GM21717 (cell line): Measurements from ENCODE around the gene STK32B.

Experiments
- ATAC-seq: cut with Tn5 transposase; IDR thresholded peaks from one replicate; pipeline ENCODE4 v1.9.1; 2021; ENCODE audit warnings: mild to moderate bottlenecking, moderate library complexity; ENCODE audit not compliant: unreplicated experiment

The STK32B gene

DNA sequence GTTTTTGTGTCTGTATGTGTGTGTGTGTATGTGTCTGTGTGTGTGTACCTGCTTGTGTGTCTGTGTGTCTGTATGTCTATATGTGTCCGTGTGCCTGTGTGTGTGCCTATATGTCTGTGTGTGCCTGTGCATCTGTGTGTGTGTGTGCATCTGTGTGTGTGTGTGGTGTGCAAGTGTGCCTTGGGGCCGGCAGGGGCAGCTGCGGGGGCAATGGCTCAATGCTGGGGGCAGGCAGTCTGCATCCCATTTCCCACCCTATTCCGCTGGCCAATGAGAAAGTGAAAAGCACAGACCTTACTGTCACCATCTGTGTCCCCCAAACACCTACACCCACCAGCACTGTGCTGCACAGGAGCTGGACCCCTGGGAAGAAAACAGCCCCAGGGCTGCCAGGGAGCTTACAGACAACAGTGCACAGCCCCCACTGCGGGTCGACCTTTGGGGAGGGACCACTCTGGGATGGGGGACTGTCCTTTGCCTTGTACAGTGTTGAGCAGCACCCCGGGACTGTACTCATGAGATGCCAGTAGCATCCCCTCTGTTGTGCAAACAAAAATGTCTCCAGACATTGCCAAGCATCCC is 411.1 kb downstream of the STK32B start:
- ATAC-seq: no peak

GRCh38 chr4:5462896-5463295 is 411.6 kb downstream of the STK32B start:
- no peak for ATAC-seq

DNA sequence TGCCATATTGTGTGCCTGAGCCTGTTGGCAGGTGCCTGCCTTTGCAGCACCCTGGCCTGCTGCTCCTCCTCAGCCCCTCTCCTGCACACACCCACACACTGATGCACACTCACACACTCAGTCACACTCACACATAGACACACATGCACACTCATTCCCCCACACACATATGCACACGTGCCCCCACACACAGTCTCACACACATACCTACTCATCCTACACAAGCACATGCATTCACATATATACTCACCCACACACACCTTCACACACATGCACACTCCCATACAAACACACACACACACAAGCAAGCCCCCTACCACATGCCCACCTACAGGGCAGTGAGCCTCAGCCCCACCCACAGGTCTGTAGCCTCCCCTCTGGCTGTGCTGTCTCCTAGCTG is 412.1 kb downstream of the STK32B start:
- ATAC-seq: no peak

- no peak for ATAC-seq
These were observed 412.8 kb downstream of the STK32B start for GRCh38 chr4:5463936-5464650.

GRCh38 chr4:5465529-5465928 is 414.2 kb downstream of the STK32B start:
- ATAC-seq: no peak

- ATAC-seq: no peak
These were observed 414.7 kb downstream of the STK32B start for GRCh38 chr4:5465956-5466355.

- ATAC-seq: no peak
These were observed 415.8 kb downstream of the STK32B start for GRCh38 chr4:5467111-5467510.

- ATAC-seq: no peak
These were observed 418.0 kb downstream of the STK32B start for GRCh38 chr4:5469151-5469775.

DNA sequence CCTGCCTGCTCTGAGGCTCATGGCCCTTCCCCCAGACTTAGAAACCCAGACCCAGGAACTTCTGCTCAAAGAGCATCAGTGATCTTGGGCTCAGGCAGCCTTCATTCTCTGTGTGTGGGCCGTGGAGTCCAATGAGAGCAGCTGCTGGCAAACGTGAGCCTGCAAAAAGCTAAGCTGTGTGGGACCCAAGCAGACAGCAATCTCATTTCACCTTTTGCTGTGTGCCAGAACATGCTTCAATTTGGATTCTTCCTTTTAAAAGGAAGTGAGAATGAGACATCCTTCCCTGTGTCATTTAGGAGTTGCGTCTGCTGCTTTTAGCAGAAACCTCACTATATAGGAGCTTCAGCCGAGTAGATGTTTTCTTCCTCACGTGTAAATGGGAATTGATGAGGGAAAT is 418.6 kb downstream of the STK32B start:
- no peak for ATAC-seq

DNA sequence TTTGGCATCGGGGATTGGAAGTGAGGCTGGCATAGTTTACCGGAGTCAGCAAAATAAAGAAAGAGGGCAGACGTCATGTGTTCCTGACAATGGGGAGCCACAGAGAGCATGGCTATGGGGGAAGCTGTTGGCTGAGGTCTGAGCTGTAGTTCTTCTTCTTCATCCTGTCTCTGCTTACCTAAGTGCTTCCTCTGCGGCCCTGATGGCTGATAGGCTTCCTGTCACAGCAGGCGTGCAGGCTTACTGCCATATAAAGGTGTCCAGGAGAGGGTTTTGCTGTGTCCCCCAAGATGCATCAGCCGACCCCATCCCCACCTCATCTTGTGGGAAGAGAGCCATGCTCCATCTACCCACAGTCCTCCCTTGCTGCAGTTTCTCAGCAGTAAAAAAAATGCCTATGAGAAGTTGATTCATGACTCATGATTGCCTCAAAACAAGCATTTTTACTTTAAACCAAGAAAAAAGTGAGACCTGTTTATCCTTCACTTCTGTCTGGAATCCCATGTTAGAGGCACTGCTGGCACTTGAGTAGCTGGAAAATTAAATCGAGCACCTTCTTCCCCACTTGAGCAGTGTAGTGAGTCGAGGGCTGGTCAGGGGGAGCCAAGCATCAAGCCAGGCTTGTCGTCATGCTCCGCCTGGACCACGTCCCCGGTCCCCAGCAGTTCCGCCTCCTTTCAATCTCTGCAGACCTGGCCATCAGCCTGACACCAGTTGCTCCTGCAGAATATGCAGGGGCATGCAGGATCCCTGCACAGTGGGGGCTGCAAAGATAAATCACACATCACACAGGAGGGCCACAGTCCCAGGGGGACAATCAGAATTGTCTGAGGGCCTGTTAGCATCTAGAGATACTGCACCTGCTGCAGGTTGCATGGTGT is 419.3 kb downstream of the STK32B start:
- no peak for ATAC-seq

DNA sequence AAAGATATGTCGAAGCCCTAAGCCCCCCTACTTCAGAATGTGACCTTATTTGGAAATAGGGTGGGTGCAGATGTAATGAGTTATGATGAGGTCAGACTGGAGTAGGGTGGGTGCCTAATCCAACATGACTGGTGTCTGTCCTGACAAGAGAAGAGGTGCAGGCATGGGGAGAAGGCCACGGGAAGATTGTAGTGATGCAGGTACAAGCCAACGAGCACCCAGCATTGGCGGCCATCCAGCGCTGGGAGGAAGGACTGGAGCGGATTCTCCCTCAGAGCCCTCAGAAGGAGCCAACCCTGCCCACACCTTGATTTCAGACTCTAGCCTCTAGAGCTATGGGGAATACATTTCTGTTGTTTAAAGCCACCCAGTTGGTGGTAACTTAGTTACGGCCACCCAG is 419.9 kb downstream of the STK32B start:
- ATAC-seq: no peak

DNA sequence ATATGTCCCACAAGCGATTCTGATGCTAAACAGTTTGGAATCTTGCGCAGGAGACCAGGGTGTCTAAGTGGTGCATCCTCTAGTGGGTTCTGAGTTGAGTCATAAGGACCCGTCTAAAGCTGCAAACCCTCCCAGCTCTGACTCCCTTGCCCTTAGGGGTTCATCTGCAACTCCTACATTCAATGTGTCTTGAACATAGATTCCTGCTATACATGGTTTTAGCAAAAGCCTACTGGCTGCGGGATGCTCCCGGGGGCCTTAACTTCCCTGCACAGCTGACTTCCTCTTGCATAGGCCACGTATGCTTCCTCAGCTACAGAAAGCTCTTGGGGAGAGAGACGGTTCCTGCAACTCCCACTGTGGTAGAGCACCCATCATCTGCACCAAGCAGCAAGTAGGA is 420.4 kb downstream of the STK32B start:
- ATAC-seq: no peak

GRCh38 chr4:5472160-5472591 is 420.9 kb downstream of the STK32B start:
- no peak for ATAC-seq

- no peak for ATAC-seq
These were observed 421.8 kb downstream of the STK32B start for GRCh38 chr4:5473125-5473524.

- ATAC-seq: no peak
These were observed 423.5 kb downstream of the STK32B start for GRCh38 chr4:5474756-5475155.

DNA sequence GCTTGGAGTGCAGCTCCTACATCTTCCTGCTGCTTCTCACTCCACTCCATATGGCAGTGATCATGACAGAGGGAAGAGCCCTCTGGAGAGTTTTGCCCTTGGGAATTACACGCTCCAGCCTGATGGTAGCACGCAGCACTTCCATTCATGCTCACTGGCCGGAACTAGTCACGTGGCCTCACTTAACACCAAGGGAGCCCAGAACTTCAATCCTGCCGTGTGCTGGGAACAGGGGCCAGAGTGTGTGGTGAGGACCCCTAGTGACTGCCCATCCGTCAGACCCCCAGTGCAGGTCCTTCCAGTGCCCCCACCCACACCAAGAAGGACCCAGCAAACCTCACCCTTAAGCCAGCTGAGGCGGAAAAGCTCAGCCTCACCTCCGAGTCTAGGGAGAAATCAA is 426.3 kb downstream of the STK32B start:
- ATAC-seq: no peak

DNA sequence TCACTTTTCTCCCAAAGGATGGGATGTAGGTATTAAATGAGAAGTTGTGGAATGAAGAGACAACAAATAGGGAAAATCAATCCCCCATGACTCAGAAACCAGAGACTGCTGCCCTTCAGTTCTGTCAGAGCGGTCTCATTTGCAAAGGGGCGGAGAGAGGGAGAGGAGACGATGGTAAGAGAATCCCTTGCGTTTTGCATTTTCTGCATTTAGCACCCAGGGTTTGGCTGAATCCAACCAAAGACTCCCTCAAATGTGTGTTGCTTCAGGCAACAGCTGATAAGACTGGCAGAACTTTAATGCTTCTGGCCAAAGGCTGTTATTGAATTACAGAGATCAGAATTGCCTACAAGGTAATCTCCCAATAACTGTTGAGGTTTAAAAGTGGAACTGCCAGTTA is 426.9 kb downstream of the STK32B start:
- no peak for ATAC-seq

GRCh38 chr4:5478697-5479096 is 427.4 kb downstream of the STK32B start:
- no peak for ATAC-seq

- ATAC-seq: no peak
These were observed 428.3 kb downstream of the STK32B start for GRCh38 chr4:5479518-5480060.

- ATAC-seq: no peak
These were observed 437.1 kb downstream of the STK32B start for GRCh38 chr4:5488413-5488812.

DNA sequence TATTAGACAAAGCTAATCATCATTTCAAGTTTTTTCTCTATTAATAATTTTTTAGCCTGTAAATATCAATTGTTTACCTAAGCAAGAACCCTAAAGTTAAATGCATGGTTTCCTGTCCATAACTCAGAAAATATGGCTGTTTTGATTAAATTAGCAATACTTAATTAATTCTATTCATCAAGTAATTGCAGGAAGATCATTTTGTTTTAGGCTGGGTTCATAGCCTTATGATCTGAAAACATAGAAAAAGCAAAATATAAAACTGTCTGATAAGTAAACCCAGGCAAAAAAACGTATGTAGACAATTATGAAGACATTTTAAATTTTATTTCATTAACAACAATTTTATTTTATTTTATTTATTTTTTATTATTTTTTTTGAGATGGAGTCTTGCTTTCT is 438.0 kb downstream of the STK32B start:
- ATAC-seq: no peak
